Activated T-helper 1 cell treated with anti-CD3 and anti-CD28 coated beads, Interleukin-12 subunit alpha, Interleukin-12 subunit beta, Interleukin-2, Interleukin-4 antibody, amounts not matched to agents 30 ng/mL and 10 ng/mL and 1 ng/mL, durations not matched to agents 14 hours and 24 hours and 36 hours (primary cell): ENCODE measurements around the gene HCFC1R1. TPM values are rescaled to one million over a fixed set of nuclear protein-coding genes. Genes with fewer than 3 reads are reported as not detected.

Source experiments
- DNase-seq: peaks from one replicate; pipeline ENCODE4 v3.0.0; 2021; ENCODE audit warnings: low spot score
- H3K27ac Mint-ChIP-seq: one replicate; pipeline ENCODE4 v1.8.0; 2021; ENCODE audit warnings: mild to moderate bottlenecking, mixed read lengths
- H3K27me3 Mint-ChIP-seq: one replicate; pipeline ENCODE4 v1.8.0; 2022; ENCODE audit warnings: mild to moderate bottlenecking, moderate library complexity, mixed read lengths; ENCODE audit not compliant: insufficient read depth
- H3K36me3 Mint-ChIP-seq: one replicate; pipeline ENCODE4 v1.8.0; 2021; ENCODE audit warnings: low read depth, mixed read lengths
- H3K4me1 Mint-ChIP-seq: one replicate; pipeline ENCODE4 v1.8.0; 2021; ENCODE audit warnings: low read depth, mixed read lengths
- H3K4me3 Mint-ChIP-seq: one replicate; pipeline ENCODE4 v1.8.0; 2021; ENCODE audit warnings: mild to moderate bottlenecking, moderate library complexity, mixed read lengths
- H3K9me3 Mint-ChIP-seq: one replicate; pipeline ENCODE4 v1.8.0; 2021; ENCODE audit warnings: mixed read lengths
- intact Hi-C: fragments of 100-400 bp; cut with micrococcal nuclease; formaldehyde crosslinking; loops from one replicate; pipeline ENCODE4 v1.15.1; 2024
- total RNA-seq: library from RNA; stranded (reverse); gene quantifications from 2 replicates; pipeline ENCODE4 v1.2.3, GENCODE V29; 2022

HCFC1R1 gene
- total RNA-seq, 1 donor from 2014 or later = 30.0 TPM

DNA sequence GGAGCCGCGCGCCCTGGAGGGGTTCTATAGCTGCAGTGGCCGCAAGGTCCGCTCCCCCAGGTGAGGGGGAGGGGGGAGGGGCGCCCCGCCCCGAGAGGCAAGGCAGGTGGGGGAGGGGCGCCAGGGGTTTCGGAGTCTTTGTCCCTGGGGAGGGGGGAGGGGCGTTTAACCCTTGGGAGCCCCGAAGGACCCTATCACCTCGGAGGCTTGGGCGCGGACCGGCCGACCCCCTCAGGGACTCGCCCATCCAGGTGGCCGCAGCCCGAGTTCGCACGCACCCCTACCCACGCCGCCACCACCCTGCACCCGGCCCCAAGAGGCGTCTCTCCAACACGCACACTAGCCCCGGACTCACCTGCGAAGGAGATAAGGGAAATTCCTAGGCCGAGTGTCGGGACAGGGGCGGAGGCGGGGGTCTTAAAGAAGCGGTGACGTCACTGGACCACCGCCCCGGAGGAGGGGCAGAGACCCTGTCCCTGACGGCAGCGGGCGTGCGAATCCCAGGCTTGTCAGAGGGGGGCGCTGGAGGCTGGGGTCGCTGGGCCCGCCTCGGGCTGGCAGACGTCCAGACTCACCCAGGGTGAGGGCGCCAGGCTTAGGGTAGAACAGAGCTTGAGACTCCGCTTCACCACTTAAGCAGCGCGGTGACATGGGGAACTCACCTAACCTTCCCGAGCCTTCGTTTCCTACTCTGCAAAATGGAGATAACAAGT is 5.8 kb downstream of the HCFC1R1 start, which contains the start of gene CLDN6:
CLDN6 (minus strand) TSS at position 390 of the 713 bp plus-strand sequence. CDS start 2,162 bp downstream, outside the sequence.
- H3K27me3 Mint-ChIP-seq = peaks cover 16% of the 10 kb centered on the region
- H3K4me3 Mint-ChIP-seq = no peak within 1 kb of the TSS
- intact Hi-C loops = no loop called here
- no peaks in the 10 kb centered on the region for H3K9me3 Mint-ChIP-seq
- DNase-seq = no peak
- H3K27ac Mint-ChIP-seq = peak within 1 kb of the TSS; percentile 61
- peaks cover 23% of the 10 kb centered on the region for H3K4me1 Mint-ChIP-seq
- no peaks in the 10 kb centered on the region for H3K36me3 Mint-ChIP-seq

GRCh38 chr16:3017344-3017743 is 6.4 kb downstream of the HCFC1R1 start:
- H3K36me3 Mint-ChIP-seq = no peaks in the 10 kb centered on the region

DNA sequence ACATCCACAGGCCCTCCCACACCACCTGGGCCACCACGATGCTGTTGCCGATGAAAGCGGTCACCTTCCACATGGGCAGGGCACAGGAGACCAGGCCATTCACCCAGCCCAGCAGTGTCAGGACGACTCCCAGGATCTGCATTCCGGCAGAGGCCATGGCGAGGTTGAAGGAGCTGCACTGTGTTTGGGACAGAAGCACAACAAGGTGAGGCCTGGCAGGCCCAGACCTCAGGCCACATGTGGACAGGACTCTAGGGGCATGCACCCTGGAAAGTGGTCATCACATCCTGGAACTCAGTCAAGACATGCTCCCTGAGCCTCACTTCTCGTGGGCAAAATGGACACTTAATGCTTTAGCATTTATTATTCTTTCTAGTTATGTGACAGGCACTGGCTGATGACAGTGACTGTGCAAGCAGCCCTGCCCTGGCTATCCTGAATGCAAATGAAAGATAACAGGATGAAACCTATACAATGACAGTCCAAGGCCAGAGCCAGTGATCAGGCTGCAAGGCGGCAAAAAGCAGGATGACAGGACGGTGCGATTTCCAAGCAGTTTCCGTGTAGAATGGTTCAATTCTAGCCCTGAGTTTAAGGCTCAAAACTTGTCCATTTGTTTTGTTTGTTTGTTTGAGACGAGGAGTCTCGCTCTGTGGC is 7.7 kb downstream of the HCFC1R1 start:
- no peak overlapping the region for H3K27ac Mint-ChIP-seq
- intact Hi-C loops = no loop called here
- peaks cover 16% of the 10 kb centered on the region for H3K27me3 Mint-ChIP-seq

More at GRCh38 chr16:3017344-3017743, 6.4 kb downstream of the HCFC1R1 start:
- Mint-ChIP-seq H3K9me3 (no peaks in the 10 kb centered on the region), H3K27me3 (peaks cover 16% of the 10 kb centered on the region), H3K27ac (no peak overlapping the region), H3K4me1 (peaks cover 17% of the 10 kb centered on the region), H3K4me3 (no peak overlapping the region)
- intact Hi-C loops = no loop called here
- no peak for DNase-seq

GRCh38 chr16:3014971-3015370 is 8.8 kb downstream of the HCFC1R1 start:
- H3K9me3 Mint-ChIP-seq = no peaks in the 10 kb centered on the region
- intact Hi-C loops = no loop called here
- no peak overlapping the region for H3K4me3 Mint-ChIP-seq
- no peak for DNase-seq
- peaks cover 3% of the 10 kb centered on the region for H3K4me1 Mint-ChIP-seq
- peaks cover 16% of the 10 kb centered on the region for H3K27me3 Mint-ChIP-seq
- no peaks in the 10 kb centered on the region for H3K36me3 Mint-ChIP-seq
- H3K27ac Mint-ChIP-seq = no peak overlapping the region

More for the DNA sequence above, 7.7 kb downstream of the HCFC1R1 start:
- no peak overlapping the region for H3K4me3 Mint-ChIP-seq
- H3K4me1 Mint-ChIP-seq = peaks cover 5% of the 10 kb centered on the region
- H3K9me3 Mint-ChIP-seq = no peaks in the 10 kb centered on the region
- H3K36me3 Mint-ChIP-seq = no peaks in the 10 kb centered on the region
- DNase-seq = no peak

DNA sequence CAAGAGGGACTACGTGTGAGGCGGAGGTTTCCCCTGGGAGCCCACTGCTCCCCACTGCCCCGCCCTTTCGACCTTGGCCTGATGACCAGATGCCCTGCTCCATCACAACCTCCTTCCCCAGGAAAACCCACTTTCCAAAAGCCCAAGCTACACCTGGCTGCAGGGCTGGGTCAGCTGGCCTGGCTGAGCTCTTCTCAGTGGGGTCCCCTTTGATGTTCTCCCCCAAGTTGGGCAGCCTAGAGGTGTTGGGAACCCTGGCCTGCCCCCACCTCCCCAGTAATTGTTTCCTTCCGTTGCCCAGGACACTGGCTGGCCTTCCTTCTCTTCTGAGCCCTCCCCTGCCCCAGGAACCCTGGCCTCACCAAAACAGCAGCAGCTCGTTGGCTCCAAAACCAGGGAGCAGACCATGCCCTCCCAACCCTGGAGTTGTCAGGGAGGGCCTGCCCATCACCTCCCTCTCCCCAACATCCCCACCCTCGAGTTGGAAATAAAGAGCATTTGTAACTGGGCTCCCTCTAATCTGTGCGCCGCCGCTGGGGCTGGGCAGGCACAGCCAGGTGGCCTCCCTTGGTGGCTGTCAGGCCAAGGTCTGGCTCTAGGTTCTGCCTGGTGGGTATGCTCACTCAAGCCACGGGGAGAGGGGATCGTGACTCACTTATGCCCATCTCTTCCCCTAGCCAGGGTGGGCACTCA is 9.6 kb downstream of the HCFC1R1 start:
- no peaks in the 10 kb centered on the region for H3K36me3 Mint-ChIP-seq
- H3K27me3 Mint-ChIP-seq = peaks cover 16% of the 10 kb centered on the region
- no peaks in the 10 kb centered on the region for H3K9me3 Mint-ChIP-seq
- H3K27ac Mint-ChIP-seq = no peak overlapping the region
- H3K4me1 Mint-ChIP-seq = no peaks in the 10 kb centered on the region
- H3K4me3 Mint-ChIP-seq = no peak overlapping the region
- intact Hi-C loops = no loop called here
- DNase-seq = no peak

DNA sequence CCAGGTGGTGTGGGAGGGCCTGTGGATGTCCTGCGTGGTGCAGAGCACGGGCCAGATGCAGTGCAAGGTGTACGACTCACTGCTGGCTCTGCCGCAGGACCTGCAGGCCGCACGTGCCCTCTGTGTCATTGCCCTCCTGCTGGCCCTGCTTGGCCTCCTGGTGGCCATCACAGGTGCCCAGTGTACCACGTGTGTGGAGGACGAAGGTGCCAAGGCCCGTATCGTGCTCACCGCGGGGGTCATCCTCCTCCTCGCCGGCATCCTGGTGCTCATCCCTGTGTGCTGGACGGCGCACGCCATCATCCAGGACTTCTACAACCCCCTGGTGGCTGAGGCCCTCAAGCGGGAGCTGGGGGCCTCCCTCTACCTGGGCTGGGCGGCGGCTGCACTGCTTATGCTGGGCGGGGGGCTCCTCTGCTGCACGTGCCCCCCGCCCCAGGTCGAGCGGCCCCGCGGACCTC is 10.2 kb downstream of the HCFC1R1 start:
- peaks cover 4% of the 10 kb centered on the region for H3K4me1 Mint-ChIP-seq
- H3K27ac Mint-ChIP-seq = no peak overlapping the region
- DNase-seq = no peak
- no peaks in the 10 kb centered on the region for H3K36me3 Mint-ChIP-seq
- no peak overlapping the region for H3K4me3 Mint-ChIP-seq
- no peaks in the 10 kb centered on the region for H3K9me3 Mint-ChIP-seq
- peaks cover 16% of the 10 kb centered on the region for H3K27me3 Mint-ChIP-seq
- intact Hi-C loops = no loop called here

DNA sequence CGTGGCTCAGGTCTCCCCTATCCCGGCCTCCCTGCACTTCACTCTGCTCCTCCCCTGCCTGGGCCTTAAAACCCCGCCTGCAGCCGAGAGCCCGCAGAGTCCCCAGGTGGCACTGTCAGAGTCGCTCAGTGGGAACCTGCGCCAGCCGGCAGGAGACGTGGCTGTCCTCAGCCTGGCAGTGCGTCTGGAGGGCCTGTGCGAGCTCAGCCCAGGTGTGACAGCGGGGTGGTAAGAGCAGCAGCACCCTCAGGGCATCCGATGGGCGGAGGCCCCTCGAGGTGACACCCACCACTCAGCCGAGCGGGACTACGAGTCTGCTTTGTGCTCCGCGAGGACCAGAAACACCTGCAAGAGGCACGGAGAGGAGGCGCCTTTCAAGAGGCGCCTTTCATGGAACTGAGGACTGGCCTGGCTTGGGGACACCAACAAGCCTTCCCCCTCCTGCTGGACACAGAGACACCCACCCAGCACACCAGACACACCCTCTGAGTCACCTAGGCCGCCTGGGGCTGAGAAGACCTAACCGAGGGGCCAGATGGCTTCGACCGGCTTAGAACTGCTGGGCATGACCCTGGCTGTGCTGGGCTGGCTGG is 10.8 kb downstream of the HCFC1R1 start, which contains the start of gene CLDN9:
CLDN9 (plus strand) TSS at position 96 of the 593 bp plus-strand sequence; CDS start at position 536, 440 bp downstream.
- no peak within 1 kb of the TSS for H3K4me3 Mint-ChIP-seq
- H3K4me1 Mint-ChIP-seq = peaks cover 10% of the 10 kb centered on the region
- no peaks in the 10 kb centered on the region for H3K9me3 Mint-ChIP-seq
- no peaks in the 10 kb centered on the region for H3K36me3 Mint-ChIP-seq
- intact Hi-C loops = no loop called here
- H3K27ac Mint-ChIP-seq = no peak within 1 kb of the TSS
- no peak for DNase-seq
- H3K27me3 Mint-ChIP-seq = peaks cover 11% of the 10 kb centered on the region

DNA sequence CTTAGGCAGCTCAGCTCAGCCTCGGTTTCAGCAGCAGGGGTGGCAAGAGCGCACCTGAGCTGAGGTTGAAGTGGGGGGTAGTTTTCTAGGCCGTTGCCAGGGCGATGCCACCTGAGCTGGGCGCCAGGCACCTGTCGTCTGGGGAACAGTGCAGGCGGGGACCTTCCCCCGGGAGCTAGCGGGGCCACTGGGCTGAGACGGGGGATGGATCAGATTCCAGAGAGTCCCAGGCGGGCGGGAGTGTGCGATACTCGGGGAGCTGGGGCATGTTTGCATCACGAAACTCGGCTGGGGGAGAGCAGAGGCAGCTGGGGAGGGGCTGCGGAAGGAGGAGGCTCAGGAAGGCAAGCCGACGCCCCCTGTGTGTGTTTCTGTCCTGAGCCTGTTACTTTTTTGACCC is 11.5 kb downstream of the HCFC1R1 start:
- Mint-ChIP-seq H3K4me3 (no peak overlapping the region), H3K27ac (no peak overlapping the region), H3K36me3 (no peaks in the 10 kb centered on the region), H3K9me3 (no peaks in the 10 kb centered on the region), H3K4me1 (peaks cover 17% of the 10 kb centered on the region), H3K27me3 (peaks cover 10% of the 10 kb centered on the region)
- intact Hi-C loops = no loop called here
- DNase-seq = no peak

DNA sequence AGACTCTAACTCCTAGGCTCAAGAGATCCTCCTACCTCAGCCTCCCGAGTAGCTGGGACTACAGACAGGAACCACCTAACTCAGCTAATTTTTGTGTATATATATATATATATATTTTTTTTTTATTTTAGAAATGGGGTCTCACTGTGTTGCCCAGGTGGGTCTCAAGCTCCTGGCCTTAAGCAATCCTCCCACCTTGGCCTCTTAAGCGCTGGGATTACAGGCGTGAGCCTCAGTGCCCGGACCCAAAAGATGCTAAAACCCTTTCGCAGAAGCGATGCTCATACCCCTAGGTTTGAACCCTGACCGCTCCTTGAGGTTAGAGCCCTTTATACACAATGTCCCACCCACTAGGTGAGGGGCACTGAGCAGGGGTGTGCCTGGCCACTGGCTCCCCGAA is 13.2 kb downstream of the HCFC1R1 start:
- intact Hi-C loops = no loop called here
- H3K27me3 Mint-ChIP-seq = peaks cover 5% of the 10 kb centered on the region
- no peak for DNase-seq
- H3K4me3 Mint-ChIP-seq = no peak overlapping the region
- no peaks in the 10 kb centered on the region for H3K36me3 Mint-ChIP-seq
- no peaks in the 10 kb centered on the region for H3K9me3 Mint-ChIP-seq
- H3K4me1 Mint-ChIP-seq = peaks cover 24% of the 10 kb centered on the region
- no peak overlapping the region for H3K27ac Mint-ChIP-seq

DNA sequence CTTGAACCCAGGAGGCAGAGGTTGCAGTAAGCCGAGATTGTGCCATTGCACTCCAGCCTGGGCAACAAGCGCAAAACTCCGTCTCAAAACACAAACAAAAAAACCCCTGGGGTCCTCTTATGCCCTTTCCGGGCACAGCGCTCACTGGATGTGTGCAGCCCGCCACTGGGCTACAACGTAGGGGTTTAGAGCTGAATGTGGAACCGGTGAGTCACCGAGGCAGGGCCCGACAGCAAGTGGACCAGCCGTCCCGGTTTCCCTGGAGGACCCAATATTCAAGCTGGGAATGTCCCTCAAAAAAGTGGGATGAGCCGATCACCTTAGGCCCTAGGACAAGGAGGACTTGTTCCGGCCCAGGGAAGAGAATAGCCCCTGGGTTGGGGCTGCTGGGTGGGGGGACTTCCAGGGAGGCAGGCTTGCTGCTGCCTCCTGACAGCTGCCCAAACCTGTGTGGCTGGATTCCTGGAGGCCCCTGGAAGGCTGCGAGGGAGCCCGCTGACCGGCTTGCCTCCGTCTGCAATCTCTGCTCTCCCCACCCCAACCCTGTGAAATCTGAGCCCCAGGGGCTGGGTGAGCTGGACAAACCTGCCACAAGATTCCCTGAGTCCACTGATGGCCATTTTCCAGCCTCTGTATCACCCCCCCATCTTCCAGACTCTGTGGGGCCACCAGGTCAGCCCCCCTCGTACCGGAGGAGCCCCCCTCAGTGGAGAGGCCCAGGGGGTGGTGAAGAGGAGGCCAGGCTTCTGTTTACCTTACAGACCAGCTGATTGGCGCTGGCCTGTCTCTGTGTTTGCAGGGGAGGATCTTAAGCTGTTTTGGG is 14.0 kb downstream of the HCFC1R1 start:
- no peak overlapping the region for H3K27ac Mint-ChIP-seq

GRCh38 chr16:3008690-3009037 is 15.1 kb downstream of the HCFC1R1 start:
- intact Hi-C loops = no loop called here
- Mint-ChIP-seq H3K36me3 (no peaks in the 10 kb centered on the region), H3K27ac (no peak overlapping the region), H3K27me3 (peaks cover 10% of the 10 kb centered on the region), H3K4me3 (no peak overlapping the region), H3K9me3 (no peaks in the 10 kb centered on the region), H3K4me1 (peaks cover 24% of the 10 kb centered on the region)
- DNase-seq = no peak

More for the DNA sequence above, 14.0 kb downstream of the HCFC1R1 start:
- intact Hi-C loops = no loop called here
- Mint-ChIP-seq H3K9me3 (no peaks in the 10 kb centered on the region), H3K36me3 (no peaks in the 10 kb centered on the region), H3K27me3 (peaks cover 9% of the 10 kb centered on the region), H3K4me3 (no peak overlapping the region), H3K4me1 (peaks cover 24% of the 10 kb centered on the region)
- DNase-seq = no peak
